Measurements from ENCODE around the gene DEFB132.

DNA sequence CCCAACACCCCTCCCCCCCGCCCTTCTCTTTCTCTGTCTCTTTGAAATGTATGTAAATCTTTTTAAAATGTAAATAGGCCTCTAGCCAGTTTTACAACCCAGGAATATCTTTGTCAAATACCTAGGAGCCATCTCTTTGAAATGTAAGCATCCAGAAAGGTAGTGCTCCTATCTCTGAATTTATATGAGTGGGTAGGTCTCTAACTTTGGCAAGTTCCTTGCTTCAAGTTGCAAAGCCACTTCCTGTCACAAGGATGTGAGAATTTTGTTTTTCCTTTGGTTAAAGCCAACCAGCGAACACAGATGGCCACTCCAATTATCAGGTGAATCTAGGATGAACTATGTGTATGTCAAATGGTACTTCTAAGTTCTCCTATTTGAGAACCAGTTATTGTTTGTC lies 6.2 kb upstream of the DEFB132 start:
- TF ChIP-seq, protein P1, sequence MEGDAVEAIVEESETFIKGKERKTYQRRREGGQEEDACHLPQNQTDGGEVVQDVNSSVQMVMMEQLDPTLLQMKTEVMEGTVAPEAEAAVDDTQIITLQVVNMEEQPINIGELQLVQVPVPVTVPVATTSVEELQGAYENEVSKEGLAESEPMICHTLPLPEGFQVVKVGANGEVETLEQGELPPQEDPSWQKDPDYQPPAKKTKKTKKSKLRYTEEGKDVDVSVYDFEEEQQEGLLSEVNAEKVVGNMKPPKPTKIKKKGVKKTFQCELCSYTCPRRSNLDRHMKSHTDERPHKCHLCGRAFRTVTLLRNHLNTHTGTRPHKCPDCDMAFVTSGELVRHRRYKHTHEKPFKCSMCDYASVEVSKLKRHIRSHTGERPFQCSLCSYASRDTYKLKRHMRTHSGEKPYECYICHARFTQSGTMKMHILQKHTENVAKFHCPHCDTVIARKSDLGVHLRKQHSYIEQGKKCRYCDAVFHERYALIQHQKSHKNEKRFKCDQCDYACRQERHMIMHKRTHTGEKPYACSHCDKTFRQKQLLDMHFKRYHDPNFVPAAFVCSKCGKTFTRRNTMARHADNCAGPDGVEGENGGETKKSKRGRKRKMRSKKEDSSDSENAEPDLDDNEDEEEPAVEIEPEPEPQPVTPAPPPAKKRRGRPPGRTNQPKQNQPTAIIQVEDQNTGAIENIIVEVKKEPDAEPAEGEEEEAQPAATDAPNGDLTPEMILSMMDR (IDR thresholded peaks at IDR 0.05), result no peak
- TF ChIP-seq EZH2 (IDR thresholded peaks at IDR 0.05; ENCODE audit: borderline replicate concordance, insufficient read depth, low read depth, low read length, poor library complexity, severe bottlenecking), result no peak
